SK-N-SH (cell line): ENCODE results near the gene CZIB. TPM values are rescaled to one million over a fixed set of nuclear protein-coding genes. Genes with fewer than 3 reads are reported as not detected.

Source experiments
- CTCF ChIA-PET: fragments of 300-600, 350-600 bp; formaldehyde crosslinking; extraction: SDS; loops from one replicate; lab custom pipeline; 2021; lab: Yijun Ruan, JAX
- POLR2A ChIA-PET: fragments of 350-600 bp; sonication (Branson Sonifier 250); formaldehyde crosslinking; extraction: SDS; loops from one replicate; lab custom pipeline; 2020; ENCODE audit warnings: antibody characterized with exemption, inconsistent platforms; lab: Yijun Ruan, JAX
- DNase-seq: peaks from one replicate; pipeline ENCODE4 v3.0.0; 2012
- H2AFZ ChIP-seq: fragments of 200-600 bp; sonication (generic); 2 replicates; pipeline ENCODE4 v1.8.1; 2016; ENCODE audit warnings: antibody characterized with exemption, mild to moderate bottlenecking, low read depth
- H3F3A ChIP-seq: fragments of 200-600 bp; sonication (generic); replicated peaks from 2 replicates; pipeline ENCODE3; 2016; ENCODE audit warnings: antibody characterized with exemption, mild to moderate bottlenecking; ENCODE audit not compliant: insufficient read depth
- H3K27ac ChIP-seq, 2 experiments: fragments of 200-500 bp in 1 of 2; fragments of 200-600 bp in 1 of 2; sonication (Bioruptor generic) in 1 of 2; sonication (generic), shearing (Covaris generic) in 1 of 2; 2 replicates each; pipeline versions ENCODE4 v1.5.1 to v1.6.1; 2014 to 2016; ENCODE audit warnings: low read depth in 2 of 2, inconsistent platforms in 1 of 2, low read length in 1 of 2, mild to moderate bottlenecking in 1 of 2, mixed read lengths in 1 of 2
- H3K27me3 ChIP-seq: fragments of 200-600 bp; sonication (generic), shearing (Covaris generic); 2 replicates; pipeline ENCODE4 v1.6.1; 2016; ENCODE audit warnings: mixed run types; ENCODE audit not compliant: insufficient read depth
- H3K36me3 ChIP-seq, 2 experiments: fragments of 200-500 bp in 1 of 2; fragments of 200-600 bp in 1 of 2; sonication (Bioruptor generic) in 1 of 2; sonication (generic) in 1 of 2; replicated peaks in 1 of 2; 2 replicates each; pipeline versions ENCODE3 to v1.5.1; 2014 to 2016; ENCODE audit warnings: low read length in 1 of 2, mild to moderate bottlenecking in 1 of 2; ENCODE audit not compliant: insufficient read depth in 2 of 2, control insufficient read depth in 1 of 2
- H3K4me1 ChIP-seq, 2 experiments: fragments of 200-500 bp in 1 of 2; fragments of 200-600 bp in 1 of 2; sonication (Bioruptor generic) in 1 of 2; sonication (generic), shearing (Covaris generic) in 1 of 2; 2 replicates each; pipeline versions ENCODE4 v1.5.1 to v1.6.1; 2014 to 2016; ENCODE audit warnings: low read depth in 1 of 2, low read length in 1 of 2, mixed run types in 1 of 2; ENCODE audit not compliant: insufficient read depth in 2 of 2, control insufficient read depth in 1 of 2
- H3K4me2 ChIP-seq: fragments of 200-600 bp; sonication (generic), shearing (Covaris generic); 2 replicates; pipeline ENCODE4 v1.6.1; 2017; ENCODE audit warnings: mixed run types
- H3K4me3 ChIP-seq, 2 experiments: fragments of 200-500 bp in 1 of 2; fragments of 200-600 bp in 1 of 2; sonication (Bioruptor generic) in 1 of 2; sonication (generic), shearing (Covaris generic) in 1 of 2; 2 replicates each; pipeline versions ENCODE4 v1.5.1 to v1.8.1; 2014 to 2016; ENCODE audit warnings: low read depth in 2 of 2, inconsistent platforms in 1 of 2, low read length in 1 of 2, mild to moderate bottlenecking in 1 of 2, mixed read lengths in 1 of 2, moderate library complexity in 1 of 2
- H3K79me2 ChIP-seq: fragments of 200-600 bp; sonication (generic); 2 replicates; pipeline ENCODE4 v1.8.1; 2017; ENCODE audit warnings: mild to moderate bottlenecking; ENCODE audit not compliant: insufficient read depth
- H3K9ac ChIP-seq: fragments of 200-600 bp; sonication (generic); 2 replicates; pipeline ENCODE4 v1.6.1; 2017; ENCODE audit warnings: mixed run types
- H3K9me2 ChIP-seq: fragments of 200-600 bp; sonication (generic); 2 replicates; pipeline ENCODE4 v1.6.1; 2017; ENCODE audit warnings: mixed run types
- H3K9me3 ChIP-seq: fragments of 200-600 bp; sonication (generic); 2 replicates; pipeline ENCODE4 v1.6.1; 2017; ENCODE audit warnings: mixed run types, mild to moderate bottlenecking, moderate library complexity
- H4K20me1 ChIP-seq: fragments of 200-600 bp; sonication (generic); 2 replicates; pipeline ENCODE4 v1.6.1; 2017; ENCODE audit warnings: mild to moderate bottlenecking, mixed run types; ENCODE audit not compliant: insufficient read depth
- CHD2 ChIP-seq: fragments of 150-350 bp; IDR thresholded peaks from 2 replicates; pipeline ENCODE4 v1.6.1; 2018; ENCODE audit warnings: low read length; ENCODE audit not compliant: partially characterized antibody
- CTCF ChIP-seq: fragments of 200-600 bp; sonication (generic); IDR thresholded peaks from 2 replicates; pipeline ENCODE4 v1.6.1; 2017; ENCODE audit warnings: antibody characterized with exemption, mild to moderate bottlenecking, moderate library complexity
- ELF1 ChIP-seq: IDR thresholded peaks from 2 replicates; pipeline ENCODE4 v1.4.0; 2012
- FOSL2 ChIP-seq: IDR thresholded peaks from 2 replicates; pipeline ENCODE4 v1.4.0; 2012; ENCODE audit warnings: low read depth, mild to moderate bottlenecking, moderate library complexity, borderline replicate concordance
- FOXM1 ChIP-seq: IDR thresholded peaks from 2 replicates; pipeline ENCODE4 v1.4.0; 2012; ENCODE audit warnings: low read depth, mild to moderate bottlenecking
- GATA2 ChIP-seq: sonication (generic); formaldehyde crosslinking; IDR thresholded peaks from 2 replicates; pipeline ENCODE4 v1.5.0; 2020; ENCODE audit warnings: mild to moderate bottlenecking, missing genetic modification reagents
- MEF2A ChIP-seq: IDR thresholded peaks from 2 replicates; pipeline ENCODE4 v1.4.0; 2012; ENCODE audit warnings: low read depth, borderline replicate concordance
- PBX3 ChIP-seq: IDR thresholded peaks from 2 replicates; pipeline ENCODE4; 2012
- RAD21 ChIP-seq: IDR thresholded peaks from 2 replicates; pipeline ENCODE4 v1.6.1; 2012; ENCODE audit warnings: mild to moderate bottlenecking, low read length
- RFX5 ChIP-seq: IDR thresholded peaks from 2 replicates; pipeline ENCODE4 v1.6.1; 2012; ENCODE audit warnings: mild to moderate bottlenecking, improper control_type of control experiment, low read length
- RXRA ChIP-seq: IDR thresholded peaks from 2 replicates; pipeline ENCODE4 v1.4.0; 2012; ENCODE audit warnings: low read depth, mild to moderate bottlenecking, borderline replicate concordance
- SMC3 ChIP-seq: IDR thresholded peaks from 2 replicates; pipeline ENCODE4 v1.6.1; 2012; ENCODE audit warnings: low read depth, low read length, improper control_type of control experiment
- TCF12 ChIP-seq: IDR thresholded peaks from 2 replicates; pipeline ENCODE4 v1.4.0; 2012
- USF1 ChIP-seq: IDR thresholded peaks from 2 replicates; pipeline ENCODE4 v1.4.0; 2012; ENCODE audit warnings: low read depth, borderline replicate concordance
- USF2 ChIP-seq: fragments of 150-350 bp; IDR thresholded peaks from 2 replicates; pipeline ENCODE4 v1.6.1; 2017; ENCODE audit warnings: antibody characterized with exemption, low read length, low read depth, borderline replicate concordance
- ZBTB33 ChIP-seq: IDR thresholded peaks from 2 replicates; pipeline ENCODE4 v1.4.0; 2012; ENCODE audit warnings: low read depth, borderline replicate concordance
- WGBS: methylation state at CpG from one replicate; pipeline ENCODE4 v1.1.6; 2017; ENCODE audit warnings: low lambda C conversion rate; 5-methylcytosine and 5-hydroxymethylcytosine counted together
- polyA plus RNA-seq, 3 experiments: library from polyadenylated mRNA; depleted of rRNA; stranded (reverse); fragments of >200 nt; gene quantifications; 2 replicates each; pipeline ENCODE4 v1.2.3, GENCODE V29; 2012

CZIB gene
- polyA plus RNA-seq, 1 of the 3 experiments (the other 2 are of a cell fraction): 69.0 TPM

GRCh38 chr1:53196017-53196484 is 24.4 kb downstream of the CZIB start (continued):
- TF ChIP-seq SMC3: no peak
- TF ChIP-seq USF2: no peak

- Histone ChIP-seq H3K4me1 (peaks cover 9 to 17% of the 10 kb centered on the region in 2 experiments; a peak in 3 of 4 replicates), H3K79me2 (peaks cover 21% of the 10 kb centered on the region; the same call in 1 of the 2 replicates), H2AFZ (peak overlapping the region; percentile 95; the same call in 1 of the 2 replicates), H3K9me2 (no peaks in the 10 kb centered on the region), H3K4me3 (no peak overlapping the region), H3K27ac (no peak overlapping the region), H3K36me3 (peaks cover 0 to under 1% of the 10 kb centered on the region in 2 experiments), H3K9ac (no peak overlapping the region), H3K9me3 (no peaks in the 10 kb centered on the region), H4K20me1 (no peaks in the 10 kb centered on the region), H3K4me2 (no peak overlapping the region), H3K27me3 (no peaks in the 10 kb centered on the region), H3F3A (no peaks in the 10 kb centered on the region)
- no peak for DNase-seq
- no peak for TF ChIP-seq USF1
- no peak for TF ChIP-seq RFX5
- no peak for TF ChIP-seq CTCF
- TF ChIP-seq CHD2: no peak
- TF ChIP-seq ELF1: no peak
- no peak for TF ChIP-seq GATA2 (CRISPR knock-in tag)
- TF ChIP-seq ZBTB33: no peak
- no peak for TF ChIP-seq MEF2A
- no peak for TF ChIP-seq RAD21
- TF ChIP-seq PBX3: no peak
- no peak for TF ChIP-seq TCF12
- no peak for TF ChIP-seq RXRA
- TF ChIP-seq FOSL2: no peak
- TF ChIP-seq FOXM1: no peak
- POLR2A ChIA-PET: no interaction called here
- 94% methylated on average over 11 of the region's 11 CpGs for WGBS
- CTCF ChIA-PET: interaction anchor here (1.0 to 4.7 kb wide), 4 partner anchors 10 to 349 kb away, joined by 3 to 34 read pairs (median 16); no protein-coding TSS in a partner anchor
Measured at GRCh38 chr1:53195246-53196016, 25.0 kb downstream of the CZIB start.
